Liver (tissue), 9 donors: ENCODE data around the gene RNASE4. TPM values are rescaled to one million over a fixed set of nuclear protein-coding genes. Genes with fewer than 3 reads are reported as not detected.

Experiments used
- DNase-seq: peaks from one replicate; pipeline ENCODE4 v3.0.0-alpha.2; 2017; ENCODE audit warnings: low spot score
- H3K27ac ChIP-seq, 2 donors: one replicate each; pipeline ENCODE4 v1.7.0; 2013; ENCODE audit warnings: inconsistent platforms in 2 of 2, low read length in 2 of 2, control low read depth in 1 of 2, low read depth in 1 of 2, mild to moderate bottlenecking in 1 of 2
- H3K27me3 ChIP-seq, 4 donors: one replicate each; pipeline versions ENCODE4 v1.6.1 to v1.7.0; 2013; ENCODE audit warnings: low read length in 3 of 4, inconsistent platforms in 1 of 4, mild to moderate bottlenecking in 1 of 4, moderate library complexity in 1 of 4; ENCODE audit not compliant: control insufficient read depth in 4 of 4, insufficient read depth in 4 of 4
- H3K36me3 ChIP-seq, 4 donors: one replicate each; pipeline versions ENCODE4 v1.6.1 to v1.7.0; 2013; ENCODE audit warnings: low read length in 3 of 4, mild to moderate bottlenecking in 3 of 4, low read depth in 1 of 4, moderate library complexity in 1 of 4; ENCODE audit not compliant: control insufficient read depth in 4 of 4, insufficient read depth in 3 of 4
- H3K4me1 ChIP-seq, 4 donors: one replicate each; pipeline versions ENCODE4 v1.6.1 to v1.7.0; 2013; ENCODE audit warnings: low read length in 3 of 4, mild to moderate bottlenecking in 3 of 4, moderate library complexity in 1 of 4; ENCODE audit not compliant: control insufficient read depth in 4 of 4, insufficient read depth in 4 of 4
- H3K4me3 ChIP-seq, 3 donors: one replicate each; pipeline versions ENCODE4 v1.6.1 to v1.7.0; 2013; ENCODE audit warnings: low read length in 3 of 3, control low read depth in 1 of 3, low read depth in 1 of 3, mild to moderate bottlenecking in 1 of 3
- H3K9ac ChIP-seq, 2 donors: one replicate each; pipeline ENCODE4 v1.7.0; 2013; ENCODE audit warnings: low read length in 2 of 2, mild to moderate bottlenecking in 2 of 2, moderate library complexity in 2 of 2, control low read depth in 1 of 2, low read depth in 1 of 2
- H3K9me3 ChIP-seq, 4 donors: one replicate each; pipeline versions ENCODE4 v1.6.1 to v1.7.0; 2013; ENCODE audit warnings: low read length in 3 of 4; ENCODE audit not compliant: control insufficient read depth in 4 of 4
- ATF3 ChIP-seq: IDR thresholded peaks from 2 replicates; pipeline ENCODE4 v1.6.1; 2016; ENCODE audit warnings: antibody characterized with exemption
- CTCF ChIP-seq: fragments of 150-350 bp; IDR thresholded peaks from 2 replicates; pipeline ENCODE4 v1.5.1; 2017; ENCODE audit warnings: improper control_type of control experiment, low read depth, low read length; ENCODE audit not compliant: missing input control
- EGR1 ChIP-seq, 2 donors: IDR thresholded peaks; 2 replicates each; pipeline ENCODE4 v1.6.1; 2016 to 2018; ENCODE audit warnings: antibody characterized with exemption in 2 of 2, low read depth in 2 of 2
- FOXA1 ChIP-seq: IDR thresholded peaks from 2 replicates; pipeline ENCODE4 v1.6.1; 2016; ENCODE audit warnings: antibody characterized with exemption
- FOXA2 ChIP-seq: IDR thresholded peaks from 2 replicates; pipeline ENCODE4 v1.6.1; 2016; ENCODE audit warnings: antibody characterized with exemption
- GABPA ChIP-seq, 2 donors: IDR thresholded peaks in 1 of 2; conservative IDR thresholded peaks in 1 of 2; 2 replicates each; pipeline ENCODE4 v1.6.1; 2016; ENCODE audit warnings: antibody characterized with exemption in 2 of 2, mild to moderate bottlenecking in 1 of 2, moderate library complexity in 1 of 2
- HNF4A ChIP-seq, 2 donors: conservative IDR thresholded peaks; 2 replicates each; pipeline ENCODE4 v1.6.1; 2016; ENCODE audit warnings: antibody characterized with exemption in 2 of 2, mild to moderate bottlenecking in 2 of 2
- HNF4G ChIP-seq: IDR thresholded peaks from 2 replicates; pipeline ENCODE4 v1.6.1; 2016; ENCODE audit warnings: antibody characterized with exemption
- JUND ChIP-seq, 2 donors: IDR thresholded peaks; 2 replicates each; pipeline ENCODE4 v1.6.1; 2016; ENCODE audit warnings: antibody characterized with exemption in 2 of 2
- NR2F2 ChIP-seq: IDR thresholded peaks from 2 replicates; pipeline ENCODE4 v1.6.1; 2016; ENCODE audit warnings: antibody characterized with exemption
- RAD21 ChIP-seq, 2 donors: IDR thresholded peaks; 2 replicates each; pipeline ENCODE4 v1.6.1; 2016; ENCODE audit warnings: antibody characterized with exemption in 2 of 2, mild to moderate bottlenecking in 2 of 2
- REST ChIP-seq: IDR thresholded peaks from 2 replicates; pipeline ENCODE4 v1.6.1; 2016; ENCODE audit warnings: antibody characterized with exemption, mild to moderate bottlenecking
- RXRA ChIP-seq, 2 donors: IDR thresholded peaks; 2 replicates each; pipeline ENCODE4 v1.6.1; 2017 to 2018; ENCODE audit warnings: antibody characterized with exemption in 2 of 2, mild to moderate bottlenecking in 1 of 2
- SP1 ChIP-seq: IDR thresholded peaks from 2 replicates; pipeline ENCODE4 v1.6.1; 2018; ENCODE audit warnings: antibody characterized with exemption, mild to moderate bottlenecking
- TAF1 ChIP-seq: conservative IDR thresholded peaks from 2 replicates; pipeline ENCODE4 v1.6.1; 2016; ENCODE audit warnings: antibody characterized with exemption, mild to moderate bottlenecking
- YY1 ChIP-seq: IDR thresholded peaks from 2 replicates; pipeline ENCODE4 v1.6.1; 2016; ENCODE audit warnings: antibody characterized with exemption, mild to moderate bottlenecking
- ZBTB33 ChIP-seq: IDR thresholded peaks from 2 replicates; pipeline ENCODE4 v1.6.1; 2016; ENCODE audit warnings: antibody characterized with exemption
- WGBS: extraction: QIAGEN DNeasy Blood & Tissue Kit; methylation state at CpG from one replicate; pipeline ENCODE4 v1.1.7; 2013; 5-methylcytosine and 5-hydroxymethylcytosine counted together
- polyA plus RNA-seq, 2 donors: library from polyadenylated mRNA; stranded (reverse) in 1 of 2; unstranded in 1 of 2; fragments of 200-250 nt in 1 of 2; fragments of >200 nt in 1 of 2; fragmentation: Nextera tagmentation in 1 of 2; extraction: Ambion mirVana in 1 of 2; gene quantifications; one replicate each; pipeline versions ENCODE4 v1.2.1 to v1.2.3, GENCODE V29; 2013 to 2015
- total RNA-seq, 2 donors: library from RNA; depleted of rRNA; stranded (reverse); fragments of >200 nt; gene quantifications; one replicate each; pipeline ENCODE4 v1.2.3, GENCODE V29; 2014
- TF ChIP-seq, protein P1 (sequence below): IDR thresholded peaks from 2 replicates; pipeline ENCODE4 v1.6.1; 2016; ENCODE audit warnings: antibody characterized with exemption
- donor health status: healthy.
- donor health status: healthy.
- donor health status: healthy.
- donor health status: healthy.
- donor health status: healthy.

The RNASE4 gene
- total and polyA plus RNA-seq, 4 donors, result 129 to 319 (median 184) TPM

GRCh38 chr14:20671597-20672283 lies 12.6 kb upstream of the RNASE4 start (continued):
- TF ChIP-seq HNF4A (conservative IDR thresholded peaks at IDR 0.05), result no peak

GRCh38 chr14:20675669-20676068 lies 8.7 kb upstream of the RNASE4 start:
- H3K9ac ChIP-seq, result no peak overlapping the region
- no peak for DNase-seq
- H3K36me3 ChIP-seq, result no peaks in the 10 kb centered on the region
- H3K9me3 ChIP-seq, result no peaks in the 10 kb centered on the region
- 92% methylated on average over 2 of the region's 2 CpGs for WGBS
- TF ChIP-seq FOXA2, result no peak
- TF ChIP-seq CTCF, result no peak
- no peak for TF ChIP-seq NR2F2
- no peak for TF ChIP-seq HNF4A (conservative IDR thresholded peaks at IDR 0.05)
- TF ChIP-seq RXRA (IDR thresholded peaks at IDR 0.05), result no peak
- TF ChIP-seq ZBTB33, result no peak
- no peak for TF ChIP-seq GABPA (IDR thresholded peaks at IDR 0.05 in 1 of 2, conservative IDR thresholded peaks at IDR 0.05 in 1 of 2)
- no peak for TF ChIP-seq REST
- TF ChIP-seq FOXA1, result no peak
- TF ChIP-seq, protein P1, sequence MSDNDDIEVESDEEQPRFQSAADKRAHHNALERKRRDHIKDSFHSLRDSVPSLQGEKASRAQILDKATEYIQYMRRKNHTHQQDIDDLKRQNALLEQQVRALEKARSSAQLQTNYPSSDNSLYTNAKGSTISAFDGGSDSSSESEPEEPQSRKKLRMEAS, result no peak
- no peak for TF ChIP-seq HNF4G
- no peak for TF ChIP-seq JUND (IDR thresholded peaks at IDR 0.05)
- TF ChIP-seq ATF3, result no peak
- TF ChIP-seq RAD21 (IDR thresholded peaks at IDR 0.05), result no peak
- no peak for TF ChIP-seq SP1
- no peak for TF ChIP-seq YY1
- TF ChIP-seq EGR1 (IDR thresholded peaks at IDR 0.05; ENCODE audit: low read depth in 2 of 2), result no peak
- TF ChIP-seq TAF1, result no peak
- no peak overlapping the region for H3K27ac ChIP-seq
- no peaks in the 10 kb centered on the region for H3K27me3 ChIP-seq
- H3K4me1 ChIP-seq, result peaks cover under 1 to 7% (median 5%) of the 10 kb centered on the region in 4 donors
- no peak overlapping the region for H3K4me3 ChIP-seq
